ENCODE data around the gene ELOVL5. TPM values are rescaled to one million over a fixed set of nuclear protein-coding genes. Genes with fewer than 3 reads are reported as not detected.
"Not testable (repeated sequence)": the region's sequence is repeated elsewhere in the genome, so short reads cannot be mapped to it uniquely, and the experiment has no call there.

The ELOVL5 gene
- total RNA-seq, 1 donor from 2014 or later = 109 TPM

- no peak for DNase-seq (ENCODE audit: extremely low read depth, low read depth, low spot score)
Measured at GRCh38 chr6:53309059-53309900, 39.5 kb downstream of the ELOVL5 start.

- DNase-seq (ENCODE audit: extremely low read depth, low read depth, low spot score) = no peak
Measured at GRCh38 chr6:53306819-53307347, 41.9 kb downstream of the ELOVL5 start.

GRCh38 chr6:53306217-53306616, 42.5 kb downstream of the ELOVL5 start:
- DNase-seq (ENCODE audit: extremely low read depth, low read depth, low spot score) = not testable (repeated sequence)

- not testable (repeated sequence) for DNase-seq (ENCODE audit: extremely low read depth, low read depth, low spot score)
Measured at GRCh38 chr6:53305506-53306005, 43.2 kb downstream of the ELOVL5 start.

- DNase-seq (ENCODE audit: extremely low read depth, low read depth, low spot score) = not testable (repeated sequence)
Measured at GRCh38 chr6:53304953-53305352, 43.8 kb downstream of the ELOVL5 start.

- DNase-seq (ENCODE audit: extremely low read depth, low read depth, low spot score) = peak; percentile 88
Measured at GRCh38 chr6:53302678-53303360, 45.9 kb downstream of the ELOVL5 start.

GRCh38 chr6:53301801-53302537, 46.8 kb downstream of the ELOVL5 start:
- no peak for DNase-seq (ENCODE audit: extremely low read depth, low read depth, low spot score)

- no peak for DNase-seq (ENCODE audit: extremely low read depth, low read depth, low spot score)
Measured at GRCh38 chr6:53300656-53301551, 47.8 kb downstream of the ELOVL5 start.

- no peak for DNase-seq (ENCODE audit: extremely low read depth, low read depth, low spot score)
Measured at GRCh38 chr6:53299331-53300005, 49.3 kb downstream of the ELOVL5 start.

GRCh38 chr6:53297004-53297403, 51.7 kb downstream of the ELOVL5 start:
- no peak for DNase-seq (ENCODE audit: extremely low read depth, low read depth, low spot score)

GRCh38 chr6:53295176-53295575, 53.6 kb downstream of the ELOVL5 start:
- DNase-seq (ENCODE audit: extremely low read depth, low read depth, low spot score) = no peak

GRCh38 chr6:53294611-53295010, 54.1 kb downstream of the ELOVL5 start:
- no peak for DNase-seq (ENCODE audit: extremely low read depth, low read depth, low spot score)

GRCh38 chr6:53294095-53294494, 54.7 kb downstream of the ELOVL5 start:
- DNase-seq (ENCODE audit: extremely low read depth, low read depth, low spot score) = no peak

- DNase-seq (ENCODE audit: extremely low read depth, low read depth, low spot score) = no peak
Measured at GRCh38 chr6:53293691-53294090, 55.1 kb downstream of the ELOVL5 start.

GRCh38 chr6:53290537-53291510, 57.9 kb downstream of the ELOVL5 start:
- no peak for DNase-seq (ENCODE audit: extremely low read depth, low read depth, low spot score)

GRCh38 chr6:53287336-53288225, 61.2 kb downstream of the ELOVL5 start:
- no peak for DNase-seq (ENCODE audit: extremely low read depth, low read depth, low spot score)

- DNase-seq (ENCODE audit: extremely low read depth, low read depth, low spot score) = no peak
Measured at GRCh38 chr6:53284901-53285300, 63.8 kb downstream of the ELOVL5 start.
